SW 1271 (cell line): ENCODE results near the gene CACNA1C.

Source experiments
- DNase-seq, 2 experiments: peaks; one replicate each; lab custom pipeline; 2025; lab: John Stamatoyannopoulos, UW

The CACNA1C gene

DNA sequence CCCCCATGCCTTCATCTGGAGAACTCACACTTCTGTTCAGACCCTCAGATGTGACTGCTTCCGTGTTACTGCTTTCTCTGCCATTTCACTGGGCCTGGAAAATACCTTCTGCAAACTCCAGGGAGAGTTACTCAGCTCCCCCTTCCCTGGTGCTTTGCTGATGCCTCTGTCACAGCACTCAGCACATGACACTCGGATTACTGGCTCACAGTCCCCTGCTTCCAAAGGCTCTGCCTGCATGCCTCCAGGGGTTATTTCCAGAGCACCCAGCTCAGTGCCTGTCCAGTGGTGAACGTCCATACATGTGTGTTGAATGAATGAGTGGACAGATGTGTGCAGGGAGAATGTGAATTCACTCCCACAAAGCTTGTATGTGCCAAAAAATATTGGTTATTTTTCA, 504.8 kb downstream of the CACNA1C start:
- DNase-seq = no peak

DNA sequence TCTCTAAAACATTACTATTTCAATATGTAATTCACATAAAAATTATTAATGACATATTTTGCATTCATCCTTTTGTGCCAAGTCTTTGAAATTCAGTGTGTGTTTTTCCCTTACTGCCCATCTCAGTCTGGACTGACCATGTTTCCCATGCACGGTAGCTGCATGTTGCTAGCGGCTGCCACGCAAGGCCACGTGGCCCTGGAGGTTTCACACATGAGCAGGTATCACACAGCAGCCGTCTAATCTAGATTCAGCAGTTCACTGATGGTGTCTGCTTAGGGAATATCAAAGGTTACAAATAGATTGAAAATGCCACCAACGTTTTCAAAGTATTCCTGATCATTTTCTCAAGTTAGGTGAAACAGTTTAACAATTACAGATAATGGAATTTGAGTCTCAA, 507.1 kb downstream of the CACNA1C start:
- DNase-seq = no peak

DNA sequence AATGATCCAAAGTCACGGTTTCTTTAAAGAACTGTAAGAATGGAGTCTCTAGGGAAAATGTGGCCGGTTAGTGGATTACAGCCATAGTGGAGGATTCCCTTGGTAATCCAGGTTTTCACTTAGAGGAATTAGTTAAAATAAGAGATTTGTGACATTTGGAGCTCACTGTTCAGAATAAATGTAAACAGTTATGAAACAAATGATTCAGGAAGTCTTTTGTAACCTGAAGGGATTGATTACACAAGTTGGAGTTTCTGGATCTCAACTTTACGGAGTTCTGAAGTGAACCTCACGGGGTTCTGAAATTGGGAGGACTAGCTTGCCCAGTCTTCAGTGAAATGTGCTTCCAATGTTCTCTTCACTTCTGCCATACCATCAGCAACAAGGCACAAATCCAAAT, 507.6 kb downstream of the CACNA1C start:
- DNase-seq = no peak

GRCh38 chr12:2561367-2561766, 508.6 kb downstream of the CACNA1C start:
- DNase-seq = no peak

- DNase-seq = no peak
These were observed 509.6 kb downstream of the CACNA1C start for GRCh38 chr12:2562400-2562799.

- no peak for DNase-seq
These were observed 510.9 kb downstream of the CACNA1C start for GRCh38 chr12:2563709-2564108.

GRCh38 chr12:2566161-2566560, 513.4 kb downstream of the CACNA1C start:
- no peak for DNase-seq

DNA sequence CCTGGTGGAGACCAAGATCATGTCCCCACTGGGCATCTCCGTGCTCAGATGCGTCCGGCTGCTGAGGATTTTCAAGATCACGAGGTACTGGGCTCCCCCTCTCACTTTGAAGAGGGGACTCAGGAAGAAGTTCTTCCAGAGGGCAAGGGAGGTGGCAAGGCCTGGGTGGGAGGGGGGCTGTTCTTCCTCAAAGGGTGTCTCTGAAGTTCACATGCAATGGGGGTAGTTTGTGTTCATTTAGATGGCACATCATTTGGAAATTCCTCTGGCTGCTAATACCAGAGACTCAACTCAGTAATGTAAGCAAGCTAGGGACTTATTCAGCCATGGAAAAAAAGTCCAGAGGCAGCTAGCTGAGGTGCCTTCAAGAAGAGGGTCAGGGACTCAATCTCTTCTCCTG, 514.9 kb downstream of the CACNA1C start:
- no peak for DNase-seq

DNA sequence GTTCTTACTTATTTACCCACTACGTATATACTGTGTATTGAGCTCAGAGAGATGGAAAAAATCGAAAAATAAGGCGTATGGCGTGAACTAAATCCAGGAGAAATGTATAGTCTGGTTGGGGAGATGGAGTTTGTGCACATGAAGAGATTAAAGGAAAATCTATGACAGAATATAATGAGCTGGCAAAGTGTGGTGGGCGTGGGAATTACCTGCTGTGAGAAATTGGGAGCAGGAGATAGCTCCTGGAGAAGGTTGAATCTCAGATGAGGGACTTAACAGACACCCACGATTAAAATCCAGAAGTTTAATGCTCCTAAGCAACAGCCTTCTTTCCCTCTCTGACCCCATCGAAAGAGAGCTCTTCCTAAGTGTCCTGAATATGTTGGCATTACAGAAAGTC, 517.8 kb downstream of the CACNA1C start:
- DNase-seq = no peak

GRCh38 chr12:2574355-2574935, 521.7 kb downstream of the CACNA1C start:
- no peak for DNase-seq

DNA sequence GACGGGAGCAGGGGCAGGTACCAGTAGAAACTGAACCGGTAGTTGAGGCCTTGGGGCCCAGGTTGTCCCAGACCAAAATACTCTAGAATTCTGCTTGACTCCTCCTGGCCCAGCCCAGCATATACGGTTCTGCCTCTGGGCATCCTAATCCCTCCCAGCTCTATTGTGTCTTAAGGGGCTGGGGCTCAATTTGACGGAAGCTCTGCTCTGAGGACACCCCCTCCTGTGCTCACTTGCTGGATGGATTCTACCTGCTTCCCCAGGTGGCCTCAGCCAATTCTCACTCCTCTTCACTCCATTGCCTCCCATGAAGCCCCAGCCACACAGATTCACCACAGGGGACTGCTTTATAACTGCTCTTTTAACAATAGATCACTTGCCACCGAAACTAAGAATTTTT, 522.5 kb downstream of the CACNA1C start:
- DNase-seq = no peak

- DNase-seq = no peak
These were observed 525.4 kb downstream of the CACNA1C start for GRCh38 chr12:2578211-2578610.

DNA sequence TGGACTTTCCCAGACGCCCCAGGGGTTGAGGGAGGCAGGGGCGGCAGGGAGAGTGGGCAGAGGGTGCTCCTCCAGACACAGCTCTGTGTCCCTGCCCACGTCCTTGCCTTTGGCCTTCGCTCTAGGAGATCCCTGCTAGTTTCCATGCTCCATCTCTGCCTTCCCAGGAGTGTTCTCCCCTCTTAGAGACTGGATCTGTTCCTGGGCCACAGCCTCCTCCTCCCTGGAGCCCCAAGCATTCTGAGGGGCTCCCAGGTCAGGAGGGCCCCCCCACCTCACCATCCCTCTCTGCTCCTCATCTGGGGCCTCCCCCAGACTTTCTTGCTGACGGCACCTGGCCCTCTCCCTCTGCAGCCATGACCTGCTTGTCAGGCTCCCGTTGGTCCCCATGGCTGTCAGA, 526.0 kb downstream of the CACNA1C start:
- no peak for DNase-seq

GRCh38 chr12:2580821-2581220, 528.0 kb downstream of the CACNA1C start:
- no peak for DNase-seq

DNA sequence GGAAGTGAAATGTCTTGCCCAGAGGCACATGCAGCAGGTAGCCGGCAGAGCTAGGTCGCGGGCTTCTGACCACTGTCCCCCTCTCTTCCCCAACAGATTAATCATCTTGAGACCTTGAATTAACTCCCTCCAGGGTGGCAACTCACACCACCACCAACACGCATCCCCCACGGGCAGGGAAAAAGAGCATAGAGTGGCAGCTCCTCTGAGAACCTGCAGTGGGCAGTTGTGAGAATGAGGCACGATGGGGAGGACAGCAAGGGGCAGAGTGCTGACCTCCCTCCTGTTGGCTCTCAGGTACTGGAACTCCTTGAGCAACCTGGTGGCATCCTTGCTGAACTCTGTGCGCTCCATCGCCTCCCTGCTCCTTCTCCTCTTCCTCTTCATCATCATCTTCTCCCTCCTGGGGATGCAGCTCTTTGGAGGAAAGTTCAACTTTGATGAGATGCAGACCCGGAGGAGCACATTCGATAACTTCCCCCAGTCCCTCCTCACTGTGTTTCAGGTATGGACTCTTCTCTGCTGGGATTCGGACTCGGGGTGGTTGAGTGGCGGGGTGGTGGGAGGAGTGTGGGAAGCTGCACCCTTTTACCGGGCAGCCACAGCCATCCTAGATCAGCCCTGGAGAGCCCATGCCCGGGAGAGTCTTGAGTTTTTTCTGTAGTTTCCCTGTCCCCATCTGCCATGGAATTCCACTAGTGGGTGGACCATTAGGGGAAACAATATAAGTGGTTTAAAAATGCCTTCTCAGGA, 528.7 kb downstream of the CACNA1C start:
- no peak for DNase-seq

DNA sequence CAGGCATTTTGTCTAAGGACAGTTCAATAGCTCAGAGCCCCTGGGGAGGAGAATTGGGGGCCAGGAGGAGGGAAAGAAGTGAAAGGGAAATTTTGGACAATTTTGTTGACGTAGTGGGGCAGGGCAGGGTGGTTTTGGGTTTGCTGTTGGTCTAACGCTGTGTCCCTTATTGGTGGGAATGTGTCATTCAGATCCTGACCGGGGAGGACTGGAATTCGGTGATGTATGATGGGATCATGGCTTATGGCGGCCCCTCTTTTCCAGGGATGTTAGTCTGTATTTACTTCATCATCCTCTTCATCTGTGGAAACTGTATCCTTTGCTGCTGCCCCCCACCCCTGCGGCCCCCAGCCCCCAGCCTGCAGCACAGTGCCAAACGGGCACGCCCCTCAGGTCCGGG, 529.8 kb downstream of the CACNA1C start:
- DNase-seq = no peak

DNA sequence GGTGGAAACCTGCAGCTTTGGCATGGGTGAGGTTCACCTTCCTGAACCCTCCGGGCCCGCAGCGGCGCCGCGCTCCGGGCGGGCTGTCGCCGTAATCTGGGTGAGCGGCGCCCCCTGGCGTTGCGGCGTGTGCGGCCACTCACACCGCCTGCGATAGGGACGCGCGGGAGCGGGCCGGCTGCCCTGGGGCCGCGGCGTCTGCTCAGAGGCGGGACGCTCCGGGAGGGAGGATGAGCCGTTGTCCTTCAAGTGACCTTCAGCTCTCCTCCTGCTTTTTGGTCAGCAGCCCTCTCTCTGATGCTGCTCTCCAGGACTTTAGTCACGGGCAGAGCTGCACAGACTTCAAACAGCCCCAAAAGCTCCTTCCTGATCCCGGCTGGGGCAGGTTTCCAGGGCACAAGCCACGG, 530.3 kb downstream of the CACNA1C start:
- peak in 1 of 2 experiments; percentile 39 for DNase-seq

- no peak for DNase-seq
These were observed 531.0 kb downstream of the CACNA1C start for GRCh38 chr12:2583642-2584401.

GRCh38 chr12:2586156-2587038, 533.6 kb downstream of the CACNA1C start:
- DNase-seq = no peak

DNA sequence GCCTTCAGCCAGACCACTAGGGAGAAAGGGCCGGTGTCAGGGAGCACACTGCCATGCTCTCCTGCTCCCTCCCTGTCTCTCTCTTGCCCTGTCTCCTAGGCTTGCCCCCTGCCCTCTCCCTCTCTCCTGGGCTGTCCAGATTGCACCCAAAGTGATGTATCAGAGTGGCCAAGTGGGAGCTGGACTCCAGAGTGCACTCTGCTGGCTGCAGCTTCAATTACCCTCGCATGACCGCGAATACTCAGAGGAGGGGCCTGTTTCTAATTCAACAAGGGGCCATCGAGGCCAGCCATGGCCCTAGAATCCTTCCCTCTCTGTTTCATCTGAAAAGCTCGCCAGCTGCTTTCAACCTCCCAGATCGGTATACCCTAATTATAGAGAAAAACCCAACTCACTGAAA, 535.6 kb downstream of the CACNA1C start:
- DNase-seq = no peak

DNA sequence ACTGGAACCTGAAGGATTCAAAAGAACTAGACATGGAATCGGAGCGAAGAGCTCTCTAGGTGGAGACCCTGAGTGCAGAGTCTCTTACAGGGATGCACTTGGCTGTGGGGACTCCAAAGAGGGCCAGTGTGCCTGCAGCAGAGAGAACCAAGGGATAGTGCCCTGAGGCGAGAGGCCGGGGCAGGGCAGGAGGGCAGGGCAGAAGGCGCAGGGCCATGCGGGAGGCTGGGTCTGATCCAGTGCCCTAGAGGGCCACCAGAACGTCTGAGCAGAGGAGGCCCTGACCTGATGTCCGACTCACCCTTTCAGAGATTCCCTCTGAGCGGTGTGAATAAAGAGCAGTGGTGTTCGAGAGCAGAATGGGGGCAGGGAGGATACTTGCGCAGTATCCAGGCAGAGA, 536.6 kb downstream of the CACNA1C start:
- DNase-seq = no peak

DNA sequence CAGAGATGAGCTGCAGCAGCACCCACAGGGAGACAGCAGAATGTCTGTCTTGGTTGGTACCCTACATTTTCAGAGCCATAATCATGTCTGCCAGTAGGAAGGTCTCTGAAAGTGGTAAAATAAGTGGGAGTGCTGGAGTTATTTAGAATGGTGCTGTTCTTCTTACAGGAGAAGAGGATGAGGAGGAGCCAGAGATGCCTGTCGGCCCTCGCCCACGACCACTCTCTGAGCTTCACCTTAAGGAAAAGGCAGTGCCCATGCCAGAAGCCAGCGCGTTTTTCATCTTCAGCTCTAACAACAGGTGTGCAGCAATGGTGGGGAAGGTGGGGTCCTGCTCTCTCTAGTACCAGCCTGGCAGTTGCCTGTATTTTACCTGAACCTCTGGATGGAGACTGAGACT, 540.3 kb downstream of the CACNA1C start:
- DNase-seq = no peak
